Nephron progenitor cell (in vitro differentiated cells): ENCODE data around the gene PET100.
"Not testable (repeated sequence)": the region's sequence is repeated elsewhere in the genome, so short reads cannot be mapped to it uniquely, and the experiment has no call there.

Experiments
- DNase-seq: peaks from one replicate; pipeline ENCODE4 v3.0.0; 2021
- H3K27ac Mint-ChIP-seq: 2 replicates; pipeline ENCODE4 v1.8.0; 2021; ENCODE audit warnings: mild to moderate bottlenecking, moderate library complexity, mixed read lengths
- H3K27me3 Mint-ChIP-seq: 2 replicates; pipeline ENCODE4 v1.8.0; 2021; ENCODE audit warnings: mild to moderate bottlenecking, low read depth, mixed read lengths; ENCODE audit not compliant: poor library complexity
- H3K36me3 Mint-ChIP-seq: 2 replicates; pipeline ENCODE4 v1.8.0; 2021; ENCODE audit warnings: low read depth, mixed read lengths
- H3K4me1 Mint-ChIP-seq: 2 replicates; pipeline ENCODE4 v1.8.0; 2021; ENCODE audit warnings: mixed read lengths
- H3K4me3 Mint-ChIP-seq: 2 replicates; pipeline ENCODE4 v1.8.0; 2021; ENCODE audit warnings: mild to moderate bottlenecking, moderate library complexity, mixed read lengths
- H3K9me3 Mint-ChIP-seq: 2 replicates; pipeline ENCODE4 v1.8.0; 2021; ENCODE audit warnings: mild to moderate bottlenecking, moderate library complexity, mixed read lengths
- TF ChIP-seq, protein P1 (sequence below): fragments of 200-600 bp; sonication (generic); IDR thresholded peaks from 2 replicates; pipeline ENCODE4 v1.5.0; 2021; ENCODE audit warnings: antibody characterized with exemption

PET100 gene

DNA sequence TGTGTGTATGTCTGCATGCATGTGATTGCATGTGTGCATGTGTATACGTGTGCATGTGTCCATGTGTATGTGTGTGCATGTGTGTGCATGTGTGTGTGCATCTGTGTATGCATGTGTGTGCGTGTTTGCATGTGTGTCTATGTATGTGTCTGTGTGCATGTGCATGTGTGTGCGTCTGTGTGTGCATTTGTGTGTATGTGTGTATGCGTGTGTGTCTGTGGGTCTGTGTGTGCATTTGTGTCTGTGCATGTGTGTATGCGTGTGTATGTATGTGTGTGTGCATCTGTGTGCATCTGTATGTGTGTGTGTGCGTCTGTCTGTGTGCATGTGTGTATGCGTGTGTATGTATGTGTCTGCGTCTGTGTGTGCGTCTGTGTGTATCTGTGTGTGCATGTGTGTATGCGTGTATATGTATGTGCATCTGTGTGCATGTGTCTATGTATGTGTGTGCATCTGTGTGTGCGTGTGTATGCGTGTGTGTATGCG, 10.3 kb downstream of the PET100 start:
- H3K27ac Mint-ChIP-seq, result no peak overlapping the region
- peak overlapping the region; percentile 50 for H3K4me3 Mint-ChIP-seq
- no peak for DNase-seq
- H3K36me3 Mint-ChIP-seq, result no peaks in the 10 kb centered on the region
- H3K9me3 Mint-ChIP-seq, result no peaks in the 10 kb centered on the region
- TF ChIP-seq, protein P1, sequence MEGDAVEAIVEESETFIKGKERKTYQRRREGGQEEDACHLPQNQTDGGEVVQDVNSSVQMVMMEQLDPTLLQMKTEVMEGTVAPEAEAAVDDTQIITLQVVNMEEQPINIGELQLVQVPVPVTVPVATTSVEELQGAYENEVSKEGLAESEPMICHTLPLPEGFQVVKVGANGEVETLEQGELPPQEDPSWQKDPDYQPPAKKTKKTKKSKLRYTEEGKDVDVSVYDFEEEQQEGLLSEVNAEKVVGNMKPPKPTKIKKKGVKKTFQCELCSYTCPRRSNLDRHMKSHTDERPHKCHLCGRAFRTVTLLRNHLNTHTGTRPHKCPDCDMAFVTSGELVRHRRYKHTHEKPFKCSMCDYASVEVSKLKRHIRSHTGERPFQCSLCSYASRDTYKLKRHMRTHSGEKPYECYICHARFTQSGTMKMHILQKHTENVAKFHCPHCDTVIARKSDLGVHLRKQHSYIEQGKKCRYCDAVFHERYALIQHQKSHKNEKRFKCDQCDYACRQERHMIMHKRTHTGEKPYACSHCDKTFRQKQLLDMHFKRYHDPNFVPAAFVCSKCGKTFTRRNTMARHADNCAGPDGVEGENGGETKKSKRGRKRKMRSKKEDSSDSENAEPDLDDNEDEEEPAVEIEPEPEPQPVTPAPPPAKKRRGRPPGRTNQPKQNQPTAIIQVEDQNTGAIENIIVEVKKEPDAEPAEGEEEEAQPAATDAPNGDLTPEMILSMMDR, result no peak
- H3K27me3 Mint-ChIP-seq, result peaks cover 32% of the 10 kb centered on the region
- peaks cover 10% of the 10 kb centered on the region for H3K4me1 Mint-ChIP-seq

DNA sequence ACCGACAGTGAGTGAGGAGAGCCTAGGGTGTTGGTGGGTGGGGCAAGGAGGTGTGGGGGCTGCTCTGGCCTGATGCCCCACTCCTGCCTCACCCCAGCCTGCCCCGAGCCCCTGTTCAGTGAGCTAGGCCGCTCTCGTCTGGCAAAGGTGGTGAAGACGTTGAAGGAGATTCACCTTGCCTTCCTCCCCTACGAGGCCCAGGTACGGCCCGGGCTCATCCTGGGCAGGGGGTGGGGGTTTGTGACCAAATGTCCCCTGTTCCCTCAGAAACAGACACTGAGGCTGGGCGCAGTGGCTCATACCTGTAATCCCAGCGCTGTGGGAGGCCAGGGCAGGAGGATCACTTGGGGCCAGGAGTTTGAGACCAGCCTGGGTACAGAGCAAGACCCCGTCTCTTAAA, 11.2 kb downstream of the PET100 start:
- H3K27me3 Mint-ChIP-seq, result peaks cover 23% of the 10 kb centered on the region

GRCh38 chr19:7641290-7642276, 12.0 kb downstream of the PET100 start:
- no peak for DNase-seq
- Mint-ChIP-seq H3K4me1 (no peaks in the 10 kb centered on the region), H3K36me3 (no peaks in the 10 kb centered on the region), H3K9me3 (no peaks in the 10 kb centered on the region), H3K4me3 (no peak overlapping the region), H3K27me3 (peaks cover 15% of the 10 kb centered on the region), H3K27ac (no peak overlapping the region)
- TF ChIP-seq, protein P1, result no peak

More for the DNA sequence above, 11.2 kb downstream of the PET100 start:
- Mint-ChIP-seq H3K4me3 (no peak overlapping the region), H3K9me3 (no peaks in the 10 kb centered on the region), H3K4me1 (peaks cover 4% of the 10 kb centered on the region), H3K27ac (no peak overlapping the region), H3K36me3 (no peaks in the 10 kb centered on the region)
- TF ChIP-seq, protein P1, result no peak
- no peak for DNase-seq

DNA sequence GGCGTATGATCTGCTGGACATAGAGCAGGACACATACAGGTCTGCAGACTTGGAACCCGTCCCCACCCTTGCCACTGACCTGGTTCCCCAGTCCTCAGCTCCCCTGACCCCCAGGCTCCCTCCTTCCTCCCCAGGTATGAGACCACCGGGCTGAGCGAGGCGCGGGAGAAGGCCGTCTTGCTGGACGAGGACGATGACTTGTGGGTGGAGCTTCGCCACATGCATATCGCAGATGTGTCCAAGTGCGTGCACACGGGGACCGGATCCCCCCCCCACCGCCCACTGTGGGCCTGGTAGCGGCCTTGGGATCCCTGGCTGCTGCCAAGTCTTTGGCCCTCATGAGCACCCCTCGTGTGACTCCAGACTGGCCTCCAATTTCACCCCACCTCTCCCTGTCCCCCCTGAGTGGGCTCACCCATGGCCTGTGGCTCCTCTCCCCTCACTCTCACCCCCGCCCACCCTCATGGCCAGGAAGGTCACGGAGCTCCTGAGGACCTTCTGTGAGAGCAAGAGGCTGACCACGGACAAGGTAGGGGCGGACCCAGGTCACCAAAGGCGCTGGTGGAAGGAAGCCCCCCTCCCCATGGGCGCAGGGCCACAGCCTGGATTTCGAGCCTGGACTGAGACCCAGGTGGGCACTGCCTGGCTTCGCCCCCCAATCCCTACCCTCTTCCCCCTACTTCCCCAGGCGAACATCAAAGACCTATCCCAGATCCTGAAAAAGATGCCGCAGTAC, 12.9 kb downstream of the PET100 start:
- Mint-ChIP-seq H3K27ac (no peak overlapping the region), H3K36me3 (no peaks in the 10 kb centered on the region), H3K4me3 (no peak overlapping the region), H3K9me3 (no peaks in the 10 kb centered on the region), H3K27me3 (peaks cover 10% of the 10 kb centered on the region), H3K4me1 (no peaks in the 10 kb centered on the region)
- no peak for DNase-seq
- TF ChIP-seq, protein P1, result no peak

DNA sequence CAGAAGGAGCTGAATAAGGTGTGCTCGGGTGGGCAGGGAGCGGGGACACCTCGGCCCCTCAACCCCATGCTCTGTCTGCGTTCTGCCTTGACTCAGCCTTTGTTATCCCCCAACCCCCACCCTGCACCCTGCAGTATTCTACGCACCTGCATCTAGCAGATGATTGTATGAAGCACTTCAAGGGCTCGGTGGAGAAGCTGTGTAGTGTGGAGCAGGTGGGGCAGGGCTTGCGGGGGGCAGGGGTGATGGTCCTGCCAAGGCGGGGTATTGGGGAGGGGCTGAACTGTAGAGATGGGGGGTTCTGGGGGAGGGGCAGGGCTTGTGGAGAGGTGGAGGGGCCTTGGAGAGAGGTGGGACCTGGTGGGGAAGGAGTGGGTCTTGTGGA, 13.4 kb downstream of the PET100 start:
- Mint-ChIP-seq H3K4me3 (no peak overlapping the region), H3K27me3 (peaks cover 10% of the 10 kb centered on the region), H3K36me3 (no peaks in the 10 kb centered on the region), H3K27ac (no peak overlapping the region), H3K9me3 (no peaks in the 10 kb centered on the region), H3K4me1 (no peaks in the 10 kb centered on the region)
- TF ChIP-seq, protein P1, result no peak
- no peak for DNase-seq

DNA sequence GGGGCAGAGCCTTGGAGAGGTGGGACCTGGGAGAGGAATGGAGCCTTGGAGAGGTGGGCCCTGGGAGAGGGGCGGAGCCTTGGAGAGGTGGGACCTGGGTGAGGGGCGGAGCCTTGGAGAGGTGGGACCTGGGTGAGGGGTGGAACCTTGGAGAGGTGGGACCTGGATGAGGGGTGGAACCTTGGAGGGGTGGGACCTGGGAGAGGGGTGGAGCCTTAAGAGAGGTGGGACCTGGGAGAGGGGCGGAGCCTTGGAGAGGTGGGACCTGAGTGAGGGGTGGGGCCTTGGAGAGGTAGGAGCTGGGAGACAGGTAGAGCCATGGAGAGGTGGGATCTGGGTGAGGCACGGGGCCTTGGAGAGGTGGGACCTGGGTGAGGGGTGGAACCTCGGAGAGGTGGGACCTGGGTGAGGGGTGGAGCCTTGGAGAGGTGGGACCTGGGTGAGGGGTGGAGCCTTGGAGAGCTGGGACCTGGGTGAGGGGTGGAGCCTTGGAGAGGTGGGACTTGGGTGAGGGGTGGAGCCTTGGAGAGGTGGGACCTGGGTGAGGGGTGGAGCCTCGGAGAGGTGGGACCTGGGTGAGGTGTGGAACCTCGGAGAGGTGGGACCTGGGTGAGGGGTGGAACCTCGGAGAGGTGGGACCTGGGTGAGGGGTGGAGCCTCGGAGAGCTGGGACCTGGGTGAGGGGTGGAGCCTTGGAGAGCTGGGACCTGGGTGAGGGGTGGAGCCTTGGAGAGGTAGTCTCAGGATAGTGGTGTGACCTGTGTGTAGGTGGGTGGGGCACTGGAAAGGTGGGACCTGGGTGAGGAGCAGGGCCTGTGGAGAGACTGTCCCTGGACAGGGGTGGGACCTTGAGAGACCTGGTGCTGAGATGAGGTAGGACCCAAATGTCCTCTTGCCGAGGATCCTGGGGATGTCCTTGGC, 14.3 kb downstream of the PET100 start:
- not testable (repeated sequence) for H3K4me3 Mint-ChIP-seq, H3K36me3 Mint-ChIP-seq, H3K9me3 Mint-ChIP-seq, H3K4me1 Mint-ChIP-seq, H3K27ac Mint-ChIP-seq, DNase-seq
- H3K27me3 Mint-ChIP-seq, result peaks cover 12% of the 10 kb centered on the region
